GM18861 (cell line): ENCODE measurements around the gene RPS19.

Source experiments
- ATAC-seq: cut with Tn5 transposase; IDR thresholded peaks from one replicate; pipeline ENCODE4 v1.9.1; 2021; ENCODE audit not compliant: unreplicated experiment

The RPS19 gene

GRCh38 chr19:41859618-41860418 is at the start of gene RPS19:
RPS19 (plus strand) TSS chr19:41860255; CDS start chr19:41860775, 520 bp downstream.
- ATAC-seq: peak; percentile 62

DNA sequence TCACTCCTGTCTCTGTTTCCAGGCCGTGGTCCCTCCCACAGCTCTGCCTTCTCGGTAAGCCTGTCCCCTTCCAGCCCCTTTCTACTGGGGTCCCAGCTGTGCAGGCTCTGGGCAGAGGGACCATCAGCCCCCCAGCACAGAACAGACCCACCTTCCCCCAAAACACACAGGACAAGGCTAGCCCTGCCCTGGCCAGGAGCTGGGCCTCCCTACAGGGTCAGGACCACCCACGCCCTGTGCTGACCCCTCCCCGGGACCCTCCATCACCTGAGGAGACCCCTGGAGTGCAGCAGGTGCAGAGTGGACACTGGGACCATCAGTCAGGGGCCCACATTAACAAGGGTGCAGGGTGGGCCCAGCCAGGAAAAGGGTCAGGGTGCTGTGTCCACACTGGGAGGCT is 49.8 kb upstream of the RPS19 start:
- no peak for ATAC-seq

DNA sequence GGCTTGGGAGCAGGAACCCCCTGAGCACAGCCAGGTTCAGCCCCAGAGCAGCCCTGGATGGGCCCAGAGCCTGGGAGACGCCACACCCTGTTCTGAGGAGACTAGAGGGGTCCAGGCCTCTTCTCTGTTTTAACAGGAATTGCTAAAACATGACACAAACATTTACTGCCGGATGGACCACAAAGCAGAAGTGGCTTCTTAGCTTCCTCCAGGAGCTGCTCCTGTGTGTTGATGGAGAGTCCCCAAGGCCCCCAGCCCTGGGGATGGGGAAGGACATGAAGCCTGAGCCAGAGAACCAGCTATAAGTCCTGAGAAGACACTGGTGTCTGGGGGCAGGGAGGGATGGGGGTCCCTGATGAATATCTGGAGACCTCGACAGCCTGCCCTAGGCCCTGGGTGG is 49.0 kb upstream of the RPS19 start:
- no peak for ATAC-seq

DNA sequence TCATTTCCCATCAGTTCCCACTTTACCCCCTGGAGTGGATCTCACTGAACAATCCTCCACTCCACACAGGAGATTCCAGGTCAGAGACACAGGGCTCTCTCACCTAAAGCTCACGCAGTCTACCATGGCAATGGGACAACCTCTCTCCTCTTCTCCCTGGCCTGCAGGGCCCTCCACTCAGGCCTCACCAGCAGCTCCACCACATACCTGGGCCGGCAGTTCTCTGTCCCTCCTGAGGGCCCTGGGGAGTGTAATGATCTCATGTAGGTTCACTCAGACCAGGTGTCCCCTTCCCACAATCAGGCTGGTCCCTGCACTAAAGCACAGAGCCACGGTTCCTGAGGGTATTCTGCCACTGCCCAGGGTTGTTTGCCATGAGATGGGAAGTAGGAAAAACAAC is 48.1 kb upstream of the RPS19 start:
- ATAC-seq: no peak

GRCh38 chr19:41813911-41814310 is 46.1 kb upstream of the RPS19 start:
- no peak for ATAC-seq

GRCh38 chr19:41815301-41815700 is 44.8 kb upstream of the RPS19 start:
- ATAC-seq: no peak

DNA sequence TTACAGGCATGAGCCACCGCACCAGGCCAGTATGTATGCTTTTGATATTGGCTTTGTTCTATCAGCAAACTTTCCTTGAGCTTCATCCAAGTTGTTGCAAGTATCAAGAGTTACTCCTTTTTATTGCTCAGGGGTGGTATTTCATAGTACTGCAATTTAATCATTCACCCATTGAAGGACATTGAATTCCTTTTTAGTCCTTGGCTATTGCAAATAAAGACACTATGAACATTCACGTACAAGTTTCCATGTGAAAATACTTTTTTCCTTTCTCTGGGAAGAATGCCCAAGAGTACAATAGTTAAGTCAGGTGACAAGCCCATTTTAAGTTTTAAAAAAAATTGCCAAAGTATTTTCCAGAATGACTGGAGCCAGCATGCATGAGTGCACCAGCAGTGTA is 43.3 kb upstream of the RPS19 start:
- ATAC-seq: no peak

DNA sequence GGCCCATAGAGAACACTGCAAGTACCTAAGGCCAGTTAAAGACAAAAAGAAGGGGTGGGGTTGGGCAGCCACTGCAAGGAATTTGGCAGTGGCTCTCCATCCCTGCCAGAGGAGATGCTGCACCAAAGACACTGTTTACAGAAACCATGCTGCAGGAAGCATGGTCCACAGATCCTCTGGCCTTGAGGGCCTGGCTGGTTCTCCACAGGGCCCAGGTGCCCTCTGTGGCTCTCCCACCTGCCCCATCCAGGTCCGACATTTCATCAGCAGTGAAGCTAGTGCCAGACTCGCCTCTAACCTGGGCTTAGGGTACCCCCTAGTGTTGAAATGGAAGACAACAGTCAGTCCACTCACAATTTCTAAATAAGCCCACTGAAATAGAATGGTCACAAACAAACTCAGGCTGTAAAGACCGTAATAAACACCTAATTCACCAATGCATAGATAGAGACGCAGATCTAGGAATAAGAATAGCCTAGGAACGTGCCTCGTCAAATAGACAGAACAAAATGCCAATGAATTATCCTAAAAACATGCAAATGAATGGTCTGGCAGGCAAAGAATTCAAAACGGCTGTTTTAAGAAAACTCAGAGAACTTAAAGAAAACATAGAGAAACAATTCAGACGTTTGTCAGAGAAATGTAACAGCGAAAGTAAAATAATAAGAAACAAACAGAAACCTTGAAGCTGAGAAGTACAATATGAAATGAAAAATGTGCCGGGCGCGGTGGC is 38.9 kb upstream of the RPS19 start:
- ATAC-seq: no peak

- ATAC-seq: no peak
Observed at GRCh38 chr19:41837981-41838708, 21.9 kb upstream of the RPS19 start.

DNA sequence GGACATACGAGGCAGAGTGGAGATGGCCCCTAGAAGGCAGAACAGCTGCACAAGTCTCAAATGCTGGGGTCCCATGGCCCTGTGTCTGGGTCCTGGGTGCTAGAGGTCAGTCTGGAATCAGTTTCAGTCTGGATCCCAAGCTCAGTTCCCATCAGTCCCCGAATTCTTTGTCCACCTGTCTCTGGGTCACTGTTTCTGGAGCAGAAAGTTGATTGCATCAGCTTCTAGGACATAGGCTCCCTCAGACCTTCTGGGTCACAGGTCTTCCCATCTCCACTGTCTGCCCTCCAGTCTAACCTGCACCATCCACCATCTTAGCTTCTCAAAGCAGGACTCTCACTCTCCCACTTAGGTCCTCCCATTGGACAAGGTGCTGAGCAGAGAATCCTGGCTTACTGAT is 20.8 kb upstream of the RPS19 start:
- ATAC-seq: no peak

DNA sequence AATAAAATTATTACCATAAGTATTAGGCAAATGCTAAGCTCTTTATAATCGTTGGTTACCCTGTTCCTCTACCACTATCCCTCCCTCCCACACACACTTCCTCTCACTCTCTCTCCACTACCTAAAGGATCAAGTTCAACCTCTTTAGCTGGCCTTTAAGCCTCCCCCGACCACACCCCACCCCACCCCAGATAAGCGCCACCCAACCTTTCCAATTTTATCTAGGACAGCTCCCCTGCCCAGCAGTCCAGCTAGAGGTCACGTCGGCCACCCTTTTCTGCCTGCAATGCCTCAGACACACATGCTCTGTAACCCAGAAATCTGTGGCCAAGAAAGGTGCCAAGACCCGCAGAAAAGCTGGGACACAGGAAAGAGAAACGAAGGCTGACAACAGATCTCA is 16.7 kb upstream of the RPS19 start:
- ATAC-seq: no peak

- no peak for ATAC-seq
Observed at GRCh38 chr19:41844601-41845000, 15.5 kb upstream of the RPS19 start, which contains the start of gene LYPD4. LYPD4 (minus strand) TSS chr19:41844683; CDS start chr19:41839285, 5,398 bp downstream.

DNA sequence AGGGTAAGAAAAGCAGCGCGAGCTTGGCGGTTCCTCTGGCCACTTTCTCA is 15.2 kb upstream of the RPS19 start, which contains the start of gene DMRTC2:
DMRTC2 (plus strand) TSS at position 42 of the 50 bp plus-strand sequence. CDS start 2,387 bp downstream, outside the sequence.
- no peak for ATAC-seq

- ATAC-seq: no peak
Observed at GRCh38 chr19:41845051-41845590, 14.9 kb upstream of the RPS19 start.

DNA sequence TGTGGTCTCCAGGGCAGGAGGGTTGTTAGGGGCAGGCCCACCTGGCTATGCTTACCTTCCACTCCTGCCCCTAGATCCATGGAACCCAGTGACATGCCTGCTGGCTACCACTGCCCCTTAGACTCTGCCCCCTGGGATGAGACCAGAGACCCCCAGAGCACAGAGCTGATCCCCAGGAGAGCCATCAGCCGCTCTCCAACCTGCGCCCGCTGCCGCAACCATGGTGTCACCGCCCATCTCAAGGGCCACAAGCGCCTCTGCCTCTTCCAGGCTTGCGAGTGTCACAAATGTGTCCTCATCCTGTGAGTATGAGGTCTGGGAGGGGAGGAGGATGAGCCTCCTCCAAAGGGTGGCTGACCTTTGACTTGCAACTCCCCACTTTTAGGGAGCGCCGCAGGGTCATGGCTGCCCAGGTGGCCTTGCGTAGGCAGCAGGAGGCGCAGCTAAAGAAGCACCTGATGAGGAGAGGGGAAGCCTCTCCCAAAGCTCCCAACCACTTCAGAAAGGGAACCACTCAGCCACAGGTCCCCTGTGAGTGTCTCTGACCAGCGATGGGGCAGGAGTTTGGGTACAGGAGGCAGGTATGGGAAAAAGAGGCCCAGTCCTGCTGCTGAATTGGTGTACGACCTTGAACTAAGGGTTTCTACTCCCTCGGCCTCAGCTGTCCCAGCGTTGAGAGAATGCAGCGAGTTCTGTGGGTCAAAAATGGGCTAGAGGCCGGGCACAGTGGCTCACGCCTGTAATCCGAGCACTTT is 12.5 kb upstream of the RPS19 start:
- ATAC-seq: no peak

DNA sequence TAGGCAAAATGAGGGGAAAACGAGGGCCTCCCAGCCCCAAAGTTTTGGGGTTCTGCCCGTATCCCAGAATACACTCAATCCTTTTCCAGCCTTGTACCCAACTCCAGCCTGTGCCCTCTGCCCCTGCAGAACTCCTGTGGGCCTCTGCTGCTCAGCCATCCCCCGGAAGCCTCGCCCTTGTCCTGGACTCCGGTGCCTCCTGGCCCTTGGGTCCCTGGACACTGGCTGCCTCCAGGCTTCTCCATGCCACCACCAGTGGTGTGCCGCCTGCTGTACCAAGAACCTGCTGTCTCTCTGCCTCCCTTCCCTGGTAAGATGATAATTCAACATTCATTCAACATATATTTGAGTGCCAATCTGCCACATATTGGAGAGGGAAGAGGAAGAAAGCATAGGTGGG is 11.4 kb upstream of the RPS19 start:
- no peak for ATAC-seq

- ATAC-seq: no peak
Observed at GRCh38 chr19:41849067-41849466, 11.0 kb upstream of the RPS19 start.

- ATAC-seq: no peak
Observed at GRCh38 chr19:41850381-41850780, 9.7 kb upstream of the RPS19 start.

- no peak for ATAC-seq
Observed at GRCh38 chr19:41851456-41851855, 8.6 kb upstream of the RPS19 start.

DNA sequence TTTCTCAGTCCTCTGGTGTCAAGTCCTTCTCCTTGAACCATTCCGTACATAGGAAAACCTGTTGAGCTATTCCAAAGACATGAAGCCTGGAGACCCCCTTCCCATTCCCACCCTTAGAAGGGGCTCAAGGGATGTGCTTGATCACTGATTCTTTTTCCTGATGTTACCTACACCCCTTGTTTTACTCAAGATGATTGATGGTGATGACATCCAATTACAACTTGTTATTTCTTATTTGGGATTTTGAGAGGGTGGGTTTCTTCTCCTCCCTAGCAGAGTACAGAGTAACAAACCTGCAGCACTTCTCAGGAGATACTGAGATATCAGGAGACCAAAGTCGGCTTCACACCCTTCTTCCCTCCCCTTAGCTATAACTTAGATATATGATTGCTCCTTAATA is 6.7 kb upstream of the RPS19 start:
- no peak for ATAC-seq

DNA sequence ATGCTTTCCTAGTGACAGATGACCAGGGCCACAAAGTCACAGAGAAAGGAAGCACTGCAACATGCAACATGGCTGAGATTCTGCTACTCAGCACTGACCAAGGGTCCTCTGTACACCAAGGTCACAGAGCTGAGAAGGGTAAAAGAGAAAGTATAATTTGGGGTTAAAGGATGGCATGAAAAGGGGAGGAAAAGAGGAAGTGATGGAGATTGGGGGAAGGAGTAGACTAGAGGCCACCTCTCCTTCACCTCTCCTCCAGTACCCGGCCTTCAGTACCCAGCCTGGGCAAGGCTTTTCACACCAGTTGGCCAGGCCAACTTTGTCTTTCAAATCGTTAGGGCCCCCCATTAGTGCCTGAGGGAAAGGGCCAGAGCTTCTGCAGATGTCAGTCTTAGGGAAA is 6.3 kb upstream of the RPS19 start:
- ATAC-seq: no peak
